ENCODE data around the gene IER5L.

GRCh38 chr9:129177443-129177790 lies 644 bp downstream of the IER5L start:
- TF ChIP-seq CTCF (IDR thresholded peaks at IDR 0.05) (no peak), EP300 (IDR thresholded peaks at IDR 0.05) (no peak)

All from ovary (tissue), 3 donors.